ENCODE data around the gene TBCK. TPM values are rescaled to one million over a fixed set of nuclear protein-coding genes. Genes with fewer than 3 reads are reported as not detected.

Gene TBCK
- total and polyA plus RNA-seq, 3 experiments from 2014 or later, result 21.0 to 23.9 (median 21.7) TPM

GRCh38 chr4:106347167-106347566, 31.2 kb upstream of the TBCK start:
- no peak for DNase-seq
- Histone ChIP-seq H3K27me3 (ENCODE audit: insufficient read depth, low read length, poor library complexity, severe bottlenecking) (no peaks in the 10 kb centered on the region), H3K4me3 (ENCODE audit: low read length) (no peak overlapping the region), H3K36me3 (ENCODE audit: insufficient read depth, low read length) (peaks cover 8% of the 10 kb centered on the region), H3K9me3 (ENCODE audit: low read length) (no peaks in the 10 kb centered on the region), H3K27ac (ENCODE audit: low read depth, low read length) (no peak overlapping the region), H3K4me1 (ENCODE audit: insufficient read depth, low read length) (no peaks in the 10 kb centered on the region)
- H3K4me1 Mint-ChIP-seq, result peaks cover 24 to 32% (median 31%) of the 10 kb centered on the region in 3 donors
- no peaks in the 10 kb centered on the region for H3K9me3 Mint-ChIP-seq
- H3K4me3 Mint-ChIP-seq, result no peak overlapping the region
- H3K27ac Mint-ChIP-seq, result no peak overlapping the region
- H3K36me3 Mint-ChIP-seq, result peaks cover 3 to 68% (median 19%) of the 10 kb centered on the region in 3 donors
- no peaks in the 10 kb centered on the region for H3K27me3 Mint-ChIP-seq
- CTCF ChIA-PET, result interaction anchor here (1.1 kb wide), 1 partner anchor 16 kb away, joined by 3 read pairs; no protein-coding TSS in a partner anchor
- POLR2A ChIA-PET, result no interaction called here

DNA sequence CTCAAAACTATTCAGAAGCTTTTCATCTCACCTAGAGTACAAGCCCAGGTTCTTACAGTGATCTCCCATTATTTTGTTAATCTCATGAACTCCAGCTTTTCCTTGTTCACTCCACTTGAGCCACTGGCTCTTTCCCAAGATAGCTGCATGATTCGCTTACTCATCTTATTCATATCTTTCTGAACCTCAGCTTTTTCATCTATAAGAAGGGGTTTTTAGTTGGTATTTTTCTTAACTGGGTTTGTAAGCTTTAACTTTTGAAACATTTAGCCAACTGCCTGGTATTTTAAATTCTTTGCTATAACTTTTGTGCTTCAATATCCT, 28.6 kb upstream of the TBCK start:
- H3K27me3 Mint-ChIP-seq, result no peaks in the 10 kb centered on the region
- H3K27ac Mint-ChIP-seq, result peak overlapping the region in 4 of 8 donors; percentile 10 to 26 (median 18)
- no peak overlapping the region for H3K27ac ChIP-seq (ENCODE audit: low read depth, low read length)
- CTCF ChIA-PET, result no interaction called here
- H3K9me3 Mint-ChIP-seq, result peaks cover 0 to 3% (median 0%) of the 10 kb centered on the region in 5 donors
- peaks cover 8% of the 10 kb centered on the region for H3K36me3 ChIP-seq (ENCODE audit: insufficient read depth, low read length)
- H3K4me3 Mint-ChIP-seq, result no peak overlapping the region
- H3K36me3 Mint-ChIP-seq, result peaks cover 18 to 76% (median 21%) of the 10 kb centered on the region in 3 donors
- H3K4me1 Mint-ChIP-seq, result peaks cover 47 to 58% (median 55%) of the 10 kb centered on the region in 3 donors
- no peak for DNase-seq
- H3K9me3 ChIP-seq (ENCODE audit: low read length), result no peaks in the 10 kb centered on the region
- no peak overlapping the region for H3K4me3 ChIP-seq (ENCODE audit: low read length)
- POLR2A ChIA-PET, result no interaction called here
- H3K4me1 ChIP-seq (ENCODE audit: insufficient read depth, low read length), result no peaks in the 10 kb centered on the region
- no peaks in the 10 kb centered on the region for H3K27me3 ChIP-seq (ENCODE audit: insufficient read depth, low read length, poor library complexity, severe bottlenecking)

- H3K27me3 ChIP-seq (ENCODE audit: insufficient read depth, low read length, poor library complexity, severe bottlenecking), result no peaks in the 10 kb centered on the region
- H3K27me3 Mint-ChIP-seq, result no peaks in the 10 kb centered on the region
- DNase-seq, result no peak
- no peaks in the 10 kb centered on the region for H3K4me1 ChIP-seq (ENCODE audit: insufficient read depth, low read length)
- POLR2A ChIA-PET, result no interaction called here
- peaks cover 23 to 76% (median 24%) of the 10 kb centered on the region in 3 donors for H3K36me3 Mint-ChIP-seq
- no peaks in the 10 kb centered on the region for H3K9me3 ChIP-seq (ENCODE audit: low read length)
- H3K27ac ChIP-seq (ENCODE audit: low read depth, low read length), result no peak overlapping the region
- peak overlapping the region in 5 of 8 donors; percentile 8 to 26 (median 19) for H3K27ac Mint-ChIP-seq
- no peak overlapping the region for H3K4me3 Mint-ChIP-seq
- H3K36me3 ChIP-seq (ENCODE audit: insufficient read depth, low read length), result peaks cover 9% of the 10 kb centered on the region
- H3K4me1 Mint-ChIP-seq, result peaks cover 53 to 63% (median 61%) of the 10 kb centered on the region in 3 donors
- H3K4me3 ChIP-seq (ENCODE audit: low read length), result no peak overlapping the region
- CTCF ChIA-PET, result no interaction called here
- H3K9me3 Mint-ChIP-seq, result peaks cover 0 to 6% (median 3%) of the 10 kb centered on the region in 5 donors
Observed at GRCh38 chr4:106343865-106344646, 28.0 kb upstream of the TBCK start.

DNA sequence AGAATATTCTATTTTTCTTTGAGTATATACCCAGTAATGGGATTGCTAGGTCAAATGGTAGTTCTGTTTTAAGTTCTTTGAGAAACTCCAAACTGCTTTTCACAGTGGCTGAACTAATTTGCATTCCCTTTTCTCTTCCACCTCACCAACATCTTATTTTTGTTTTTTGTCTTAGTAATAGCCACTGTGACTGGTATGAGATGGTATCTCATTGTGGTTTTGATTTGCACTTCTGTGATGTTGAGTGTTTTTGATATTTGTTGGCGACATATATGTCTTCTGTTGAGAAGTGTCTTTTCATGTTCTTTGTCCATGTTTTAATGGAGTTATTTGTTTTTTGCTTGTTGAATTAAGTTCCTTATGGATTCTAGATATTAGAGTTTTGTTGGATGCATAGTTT, 24.8 kb upstream of the TBCK start:
- Mint-ChIP-seq H3K4me1 (peaks cover 58 to 78% (median 73%) of the 10 kb centered on the region in 3 donors), H3K4me3 (peak overlapping the region in 3 of 7 donors; percentile 30 to 48 (median 39)), H3K9me3 (peaks cover 2 to 18% (median 11%) of the 10 kb centered on the region in 5 donors), H3K27me3 (no peaks in the 10 kb centered on the region), H3K27ac (peak overlapping the region in 3 of 8 donors; percentile 34 to 56 (median 41)), H3K36me3 (peaks cover 41 to 82% (median 47%) of the 10 kb centered on the region in 3 donors)
- Histone ChIP-seq H3K27ac (ENCODE audit: low read depth, low read length) (no peak overlapping the region), H3K9me3 (ENCODE audit: low read length) (no peaks in the 10 kb centered on the region), H3K4me1 (ENCODE audit: insufficient read depth, low read length) (no peaks in the 10 kb centered on the region), H3K4me3 (ENCODE audit: low read length) (no peak overlapping the region), H3K36me3 (ENCODE audit: insufficient read depth, low read length) (peaks cover 29% of the 10 kb centered on the region), H3K27me3 (ENCODE audit: insufficient read depth, low read length, poor library complexity, severe bottlenecking) (no peaks in the 10 kb centered on the region)
- POLR2A ChIA-PET, result no interaction called here
- no peak for DNase-seq
- CTCF ChIA-PET, result no interaction called here

DNA sequence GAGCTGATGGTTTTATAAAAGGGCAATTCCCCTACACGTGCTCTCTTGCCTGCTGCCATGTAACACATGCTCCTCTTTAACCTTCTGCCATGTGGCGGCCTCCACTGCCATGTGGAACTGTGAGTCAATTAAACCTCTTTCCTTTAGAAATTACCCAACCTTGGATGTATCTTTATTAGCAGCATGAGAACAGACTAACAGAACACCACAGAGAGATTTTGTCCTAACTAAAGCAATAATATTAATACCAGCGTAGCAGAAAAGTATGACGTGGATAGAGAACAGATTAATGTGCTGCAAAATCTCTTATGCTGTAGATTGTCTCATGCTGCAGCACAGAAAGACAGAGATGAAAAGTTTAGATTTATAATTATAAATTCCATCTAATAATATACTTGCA, 23.4 kb upstream of the TBCK start:
- Mint-ChIP-seq H3K27ac (peak overlapping the region in 1 of 8 donors; percentile 3), H3K4me1 (peaks cover 57 to 68% (median 64%) of the 10 kb centered on the region in 3 donors), H3K27me3 (no peaks in the 10 kb centered on the region), H3K36me3 (peaks cover 47 to 84% (median 47%) of the 10 kb centered on the region in 3 donors), H3K4me3 (no peak overlapping the region), H3K9me3 (peaks cover 2 to 18% (median 11%) of the 10 kb centered on the region in 5 donors)
- Histone ChIP-seq H3K27me3 (ENCODE audit: insufficient read depth, low read length, poor library complexity, severe bottlenecking) (no peaks in the 10 kb centered on the region), H3K4me1 (ENCODE audit: insufficient read depth, low read length) (no peaks in the 10 kb centered on the region), H3K36me3 (ENCODE audit: insufficient read depth, low read length) (peaks cover 33% of the 10 kb centered on the region), H3K9me3 (ENCODE audit: low read length) (no peaks in the 10 kb centered on the region), H3K4me3 (ENCODE audit: low read length) (no peak overlapping the region), H3K27ac (ENCODE audit: low read depth, low read length) (no peak overlapping the region)
- DNase-seq, result no peak
- POLR2A ChIA-PET, result no interaction called here
- CTCF ChIA-PET, result no interaction called here

GRCh38 chr4:106338671-106339070, 22.7 kb upstream of the TBCK start:
- H3K27me3 Mint-ChIP-seq, result no peaks in the 10 kb centered on the region
- H3K36me3 Mint-ChIP-seq, result peaks cover 47 to 83% (median 50%) of the 10 kb centered on the region in 3 donors
- H3K4me3 ChIP-seq (ENCODE audit: low read length), result no peak overlapping the region
- DNase-seq, result no peak
- H3K27ac Mint-ChIP-seq, result peak overlapping the region in 1 of 8 donors; percentile 58
- peaks cover 37% of the 10 kb centered on the region for H3K36me3 ChIP-seq (ENCODE audit: insufficient read depth, low read length)
- no peak overlapping the region for H3K4me3 Mint-ChIP-seq
- no peak overlapping the region for H3K27ac ChIP-seq (ENCODE audit: low read depth, low read length)
- H3K27me3 ChIP-seq (ENCODE audit: insufficient read depth, low read length, poor library complexity, severe bottlenecking), result no peaks in the 10 kb centered on the region
- CTCF ChIA-PET, result no interaction called here
- no peaks in the 10 kb centered on the region for H3K9me3 ChIP-seq (ENCODE audit: low read length)
- H3K4me1 ChIP-seq (ENCODE audit: insufficient read depth, low read length), result no peaks in the 10 kb centered on the region
- peaks cover 2 to 18% (median 11%) of the 10 kb centered on the region in 5 donors for H3K9me3 Mint-ChIP-seq
- peaks cover 50 to 61% (median 59%) of the 10 kb centered on the region in 3 donors for H3K4me1 Mint-ChIP-seq
- POLR2A ChIA-PET, result no interaction called here

GRCh38 chr4:106337916-106338315, 21.9 kb upstream of the TBCK start:
- Histone ChIP-seq H3K4me3 (ENCODE audit: low read length) (no peak overlapping the region), H3K4me1 (ENCODE audit: insufficient read depth, low read length) (no peaks in the 10 kb centered on the region), H3K36me3 (ENCODE audit: insufficient read depth, low read length) (peaks cover 41% of the 10 kb centered on the region), H3K27ac (ENCODE audit: low read depth, low read length) (no peak overlapping the region), H3K9me3 (ENCODE audit: low read length) (no peaks in the 10 kb centered on the region), H3K27me3 (ENCODE audit: insufficient read depth, low read length, poor library complexity, severe bottlenecking) (no peaks in the 10 kb centered on the region)
- Mint-ChIP-seq H3K4me1 (peaks cover 47 to 53% (median 53%) of the 10 kb centered on the region in 3 donors), H3K4me3 (no peak overlapping the region), H3K36me3 (peaks cover 47 to 86% (median 50%) of the 10 kb centered on the region in 3 donors), H3K27ac (no peak overlapping the region), H3K27me3 (no peaks in the 10 kb centered on the region), H3K9me3 (peaks cover 2 to 18% (median 11%) of the 10 kb centered on the region in 5 donors)
- POLR2A ChIA-PET, result no interaction called here
- CTCF ChIA-PET, result no interaction called here
- no peak for DNase-seq

- H3K27me3 ChIP-seq (ENCODE audit: insufficient read depth, low read length, poor library complexity, severe bottlenecking), result no peaks in the 10 kb centered on the region
- H3K27ac Mint-ChIP-seq, result no peak overlapping the region
- ChIA-PET POLR2A (no interaction called here), CTCF (no interaction called here)
- H3K4me1 Mint-ChIP-seq, result peaks cover 36 to 40% (median 40%) of the 10 kb centered on the region in 3 donors
- H3K36me3 ChIP-seq (ENCODE audit: insufficient read depth, low read length), result peaks cover 46% of the 10 kb centered on the region
- H3K27me3 Mint-ChIP-seq, result no peaks in the 10 kb centered on the region
- no peaks in the 10 kb centered on the region for H3K9me3 ChIP-seq (ENCODE audit: low read length)
- no peak overlapping the region for H3K27ac ChIP-seq (ENCODE audit: low read depth, low read length)
- H3K4me3 Mint-ChIP-seq, result no peak overlapping the region
- H3K4me1 ChIP-seq (ENCODE audit: insufficient read depth, low read length), result no peaks in the 10 kb centered on the region
- peaks cover 2 to 18% (median 11%) of the 10 kb centered on the region in 5 donors for H3K9me3 Mint-ChIP-seq
- H3K36me3 Mint-ChIP-seq, result peaks cover 51 to 84% (median 53%) of the 10 kb centered on the region in 3 donors
- DNase-seq, result no peak
- no peak overlapping the region for H3K4me3 ChIP-seq (ENCODE audit: low read length)
Observed at GRCh38 chr4:106336618-106337017, 20.6 kb upstream of the TBCK start.
